OCI-LY1 (cell line): ENCODE data around the gene C2CD5.
"Not testable (repeated sequence)": the region's sequence is repeated elsewhere in the genome, so short reads cannot be mapped to it uniquely, and the experiment has no call there.

Experiments used
- H2AFZ ChIP-seq: fragments of 200-600 bp; sonication (generic), shearing (Covaris generic); 2 replicates; pipeline ENCODE4 v1.6.0; 2014; ENCODE audit warnings: antibody characterized with exemption, mild to moderate bottlenecking, low read length
- H3F3A ChIP-seq: fragments of 200-600 bp; sonication (generic), shearing (Covaris generic); 2 replicates; pipeline ENCODE4 v1.6.0; 2014; ENCODE audit warnings: mild to moderate bottlenecking, antibody characterized with exemption, low read length, moderate library complexity; ENCODE audit not compliant: insufficient read depth
- H3K27ac ChIP-seq: fragments of 200-600 bp; sonication (generic); 2 replicates; pipeline ENCODE4 v1.5.1; 2014; ENCODE audit warnings: low read length, mixed run types, mild to moderate bottlenecking, low read depth; ENCODE audit not compliant: poor library complexity, severe bottlenecking
- H3K27me3 ChIP-seq: fragments of 200-600 bp; sonication (generic); 2 replicates; pipeline ENCODE4 v1.6.0; 2014; ENCODE audit warnings: antibody characterized with exemption, mild to moderate bottlenecking, low read length, moderate library complexity; ENCODE audit not compliant: insufficient read depth
- H3K36me3 ChIP-seq: fragments of 200-600 bp; sonication (generic); 2 replicates; pipeline ENCODE4 v1.6.1; 2014; ENCODE audit warnings: mild to moderate bottlenecking, antibody characterized with exemption, low read length, moderate library complexity, mixed read lengths; ENCODE audit not compliant: insufficient read depth
- H3K4me1 ChIP-seq: fragments of 200-600 bp; sonication (generic); 2 replicates; pipeline ENCODE4 v1.5.1; 2014; ENCODE audit warnings: mild to moderate bottlenecking, low read length, moderate library complexity; ENCODE audit not compliant: insufficient read depth, severe bottlenecking
- H3K4me2 ChIP-seq: fragments of 200-600 bp; sonication (generic), shearing (Covaris generic); 2 replicates; pipeline ENCODE4 v1.6.1; 2014; ENCODE audit warnings: low read length
- H3K4me3 ChIP-seq: fragments of 200-600 bp; sonication (generic); 2 replicates; pipeline ENCODE4 v1.5.1; 2014; ENCODE audit warnings: low read length, low read depth, mild to moderate bottlenecking, mixed read lengths; ENCODE audit not compliant: poor library complexity, severe bottlenecking
- H3K79me2 ChIP-seq: fragments of 200-600 bp; shearing (Covaris generic); 2 replicates; pipeline ENCODE4 v1.6.1; 2016; ENCODE audit warnings: mixed run types, low read length, mixed read lengths; ENCODE audit not compliant: insufficient read depth
- H3K9ac ChIP-seq: fragments of 200-600 bp; sonication (generic), shearing (Covaris generic); 2 replicates; pipeline ENCODE4 v1.6.1; 2014; ENCODE audit warnings: mild to moderate bottlenecking, low read length, mixed read lengths
- H3K9me2 ChIP-seq: fragments of 200-600 bp; sonication (generic), shearing (Covaris generic); 2 replicates; pipeline ENCODE4 v1.6.1; 2014; ENCODE audit warnings: low read depth, mild to moderate bottlenecking, low read length, mixed read lengths
- H3K9me3 ChIP-seq: fragments of 200-600 bp; shearing (Covaris generic); 2 replicates; pipeline ENCODE4 v1.6.1; 2014; ENCODE audit warnings: low read length, mixed read lengths
- H4K20me1 ChIP-seq: fragments of 200-600 bp; sonication (generic), shearing (Covaris generic); 2 replicates; pipeline ENCODE4 v1.6.0; 2016; ENCODE audit warnings: mild to moderate bottlenecking, low read length; ENCODE audit not compliant: insufficient read depth
- EZH2 ChIP-seq: fragments of 200-600 bp; sonication (generic), shearing (Covaris generic); IDR thresholded peaks from 2 replicates; pipeline ENCODE4 v1.8.0; 2017; ENCODE audit warnings: borderline replicate concordance, mixed run types, mild to moderate bottlenecking, antibody characterized with exemption, low read length, moderate library complexity, mixed read lengths
- TF ChIP-seq, protein P1 (sequence below): fragments of 200-600 bp; sonication (generic), shearing (Covaris generic); IDR thresholded peaks from 2 replicates; pipeline ENCODE4 v1.5.1; 2017; ENCODE audit warnings: mild to moderate bottlenecking, antibody characterized with exemption, low read length, moderate library complexity, mixed read lengths

C2CD5 gene

GRCh38 chr12:22569253-22569652 is 24.9 kb upstream of the C2CD5 start:
- Histone ChIP-seq H2AFZ (no peak overlapping the region), H3K9me2 (no peaks in the 10 kb centered on the region)

GRCh38 chr12:22562036-22563028 is 18.0 kb upstream of the C2CD5 start:
- Histone ChIP-seq H3F3A (no peaks in the 10 kb centered on the region), H3K27ac (no peak overlapping the region), H3K4me3 (no peak overlapping the region), H3K4me1 (no peaks in the 10 kb centered on the region), H3K9me3 (no peaks in the 10 kb centered on the region), H3K27me3 (no peaks in the 10 kb centered on the region), H2AFZ (no peak overlapping the region), H3K36me3 (no peaks in the 10 kb centered on the region), H4K20me1 (no peaks in the 10 kb centered on the region), H3K4me2 (no peak overlapping the region), H3K79me2 (no peaks in the 10 kb centered on the region), H3K9ac (no peak overlapping the region), H3K9me2 (no peaks in the 10 kb centered on the region)
- TF ChIP-seq, protein P1, sequence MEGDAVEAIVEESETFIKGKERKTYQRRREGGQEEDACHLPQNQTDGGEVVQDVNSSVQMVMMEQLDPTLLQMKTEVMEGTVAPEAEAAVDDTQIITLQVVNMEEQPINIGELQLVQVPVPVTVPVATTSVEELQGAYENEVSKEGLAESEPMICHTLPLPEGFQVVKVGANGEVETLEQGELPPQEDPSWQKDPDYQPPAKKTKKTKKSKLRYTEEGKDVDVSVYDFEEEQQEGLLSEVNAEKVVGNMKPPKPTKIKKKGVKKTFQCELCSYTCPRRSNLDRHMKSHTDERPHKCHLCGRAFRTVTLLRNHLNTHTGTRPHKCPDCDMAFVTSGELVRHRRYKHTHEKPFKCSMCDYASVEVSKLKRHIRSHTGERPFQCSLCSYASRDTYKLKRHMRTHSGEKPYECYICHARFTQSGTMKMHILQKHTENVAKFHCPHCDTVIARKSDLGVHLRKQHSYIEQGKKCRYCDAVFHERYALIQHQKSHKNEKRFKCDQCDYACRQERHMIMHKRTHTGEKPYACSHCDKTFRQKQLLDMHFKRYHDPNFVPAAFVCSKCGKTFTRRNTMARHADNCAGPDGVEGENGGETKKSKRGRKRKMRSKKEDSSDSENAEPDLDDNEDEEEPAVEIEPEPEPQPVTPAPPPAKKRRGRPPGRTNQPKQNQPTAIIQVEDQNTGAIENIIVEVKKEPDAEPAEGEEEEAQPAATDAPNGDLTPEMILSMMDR = no peak
- TF ChIP-seq EZH2 = no peak

More at GRCh38 chr12:22569253-22569652, 24.9 kb upstream of the C2CD5 start:
- Histone ChIP-seq H3K4me1 (no peaks in the 10 kb centered on the region), H3K79me2 (no peaks in the 10 kb centered on the region), H3K4me3 (no peak overlapping the region), H3K4me2 (no peak overlapping the region), H3K36me3 (no peaks in the 10 kb centered on the region), H3K27ac (no peak overlapping the region), H3K27me3 (no peaks in the 10 kb centered on the region), H4K20me1 (no peaks in the 10 kb centered on the region), H3F3A (no peaks in the 10 kb centered on the region), H3K9ac (no peak overlapping the region), H3K9me3 (no peaks in the 10 kb centered on the region)
- TF ChIP-seq, protein P1 = no peak
- no peak for TF ChIP-seq EZH2

DNA sequence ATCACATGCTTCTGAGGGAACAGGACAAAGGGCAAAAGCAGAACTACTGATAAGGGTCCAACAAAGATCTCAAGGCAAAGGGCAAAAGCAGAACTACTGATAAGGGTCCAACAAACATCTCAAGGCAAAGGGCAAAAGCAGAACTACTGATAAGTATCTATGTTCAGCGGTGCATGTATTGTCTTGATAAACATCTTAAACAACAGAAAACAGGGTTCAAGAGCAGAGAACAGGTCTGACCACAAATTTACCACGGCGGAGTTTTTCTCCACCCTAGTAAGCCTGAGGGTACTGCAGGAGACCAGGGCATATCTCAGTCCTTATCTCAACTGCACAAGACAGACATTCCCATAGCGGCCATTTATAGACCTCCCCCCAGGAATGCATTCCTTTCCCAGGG is 10.4 kb upstream of the C2CD5 start:
- not testable (repeated sequence) for H3K4me2 ChIP-seq, H3F3A ChIP-seq, H3K9me3 ChIP-seq, H2AFZ ChIP-seq, H4K20me1 ChIP-seq, H3K9ac ChIP-seq, H3K9me2 ChIP-seq, H3K4me3 ChIP-seq, H3K79me2 ChIP-seq, H3K27me3 ChIP-seq, H3K36me3 ChIP-seq, H3K27ac ChIP-seq, H3K4me1 ChIP-seq

DNA sequence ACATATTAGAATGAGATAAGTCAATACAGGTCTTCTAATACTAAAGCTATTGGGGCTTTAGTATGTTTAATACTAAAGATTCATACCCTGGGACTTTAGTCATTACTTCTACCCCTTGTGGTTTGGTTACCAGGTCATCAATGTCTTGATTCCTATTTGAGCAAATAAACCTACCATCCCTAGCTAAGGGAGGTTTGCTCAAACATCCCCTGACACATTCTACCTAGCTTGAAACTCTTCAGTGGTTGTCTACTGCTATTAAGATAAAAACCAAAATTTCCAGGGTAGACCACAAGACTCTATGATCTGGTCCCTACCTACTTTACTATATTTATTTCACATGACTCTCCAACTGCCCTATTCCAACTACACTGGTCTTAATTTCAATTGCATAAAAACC is 7.3 kb upstream of the C2CD5 start:
- Histone ChIP-seq H3K4me1 (no peaks in the 10 kb centered on the region), H3K4me2 (no peak overlapping the region), H3K79me2 (no peaks in the 10 kb centered on the region), H3F3A (no peaks in the 10 kb centered on the region), H3K9ac (no peak overlapping the region), H3K36me3 (no peaks in the 10 kb centered on the region), H3K9me3 (0 out of 2 replicates have a peak, but pooled peaks cover 2% of the 10 kb centered on the region), H3K4me3 (no peak overlapping the region), H2AFZ (no peak overlapping the region), H4K20me1 (no peaks in the 10 kb centered on the region), H3K9me2 (no peaks in the 10 kb centered on the region), H3K27ac (no peak overlapping the region), H3K27me3 (no peaks in the 10 kb centered on the region)
- TF ChIP-seq EZH2 = no peak
- TF ChIP-seq, protein P1 = no peak
